ENCODE measurements around the gene EEPD1.

GRCh38 chr7:36165059-36165458, 12.0 kb downstream of the EEPD1 start:
- TF ChIP-seq POLR2A (IDR thresholded peaks at IDR 0.05), result no peak
- TF ChIP-seq CTCF (IDR thresholded peaks at IDR 0.05), result no peak

Data from thyroid gland (tissue), 4 donors.